OCI-LY1 (cell line): ENCODE results near the gene SAYSD1.

Source experiments
- CTCF ChIP-seq: fragments of 200-600 bp; sonication (generic), shearing (Covaris generic); IDR thresholded peaks from 2 replicates; pipeline ENCODE4 v1.5.1; 2017; ENCODE audit warnings: mild to moderate bottlenecking, antibody characterized with exemption, low read length, moderate library complexity, mixed read lengths
- EZH2 ChIP-seq: fragments of 200-600 bp; sonication (generic), shearing (Covaris generic); IDR thresholded peaks from 2 replicates; pipeline ENCODE4 v1.8.0; 2017; ENCODE audit warnings: borderline replicate concordance, mixed run types, mild to moderate bottlenecking, antibody characterized with exemption, low read length, moderate library complexity, mixed read lengths

GRCh38 chr6:39084506-39084905, 30.5 kb downstream of the SAYSD1 start:
- TF ChIP-seq CTCF = no peak
- TF ChIP-seq EZH2 = no peak
